Ovary (tissue), 9 donors: Measurements from ENCODE around the gene SPAG6. TPM values are rescaled to one million over a fixed set of nuclear protein-coding genes. Genes with fewer than 3 reads are reported as not detected.

Experiments used
- DNase-seq, 5 donors: peaks; one replicate each; pipeline ENCODE4 v3.0.0-alpha.2; 2019 to 2020
- H3K27ac ChIP-seq, 2 donors: fragments of 200-600 bp; one replicate each; pipeline versions ENCODE4 v1.5.1 to v1.8.0; 2019 to 2022
- H3K27me3 ChIP-seq: fragments of 200-600 bp; one replicate; pipeline ENCODE4 v1.8.0; 2022
- H3K36me3 ChIP-seq: fragments of 200-600 bp; sonication (generic); one replicate; pipeline ENCODE4 v1.5.1; 2019
- H3K4me1 ChIP-seq: one replicate; pipeline ENCODE4 v1.8.1; 2013; ENCODE audit warnings: mild to moderate bottlenecking, moderate library complexity; ENCODE audit not compliant: insufficient read depth
- H3K4me3 ChIP-seq: fragments of 200-600 bp; sonication (generic); one replicate; pipeline ENCODE4 v1.5.1; 2017
- H3K9me3 ChIP-seq, 2 donors: fragments of 200-600 bp in 1 of 2; sonication (generic) in 1 of 2; one replicate each; pipeline versions ENCODE4 v1.5.1 to v1.8.1; 2013 to 2019; ENCODE audit warnings: mild to moderate bottlenecking in 1 of 2, moderate library complexity in 1 of 2
- EP300 ChIP-seq: sonication (generic); formaldehyde crosslinking; IDR thresholded peaks from one replicate; pipeline ENCODE4 v1.6.1; 2017; ENCODE audit warnings: antibody characterized with exemption
- POLR2A ChIP-seq: fragments of 450-650 bp; IDR thresholded peaks from one replicate; pipeline ENCODE4 v1.6.1; 2017; ENCODE audit warnings: antibody characterized with exemption, mild to moderate bottlenecking, moderate library complexity
- WGBS, 3 donors: extraction: QIAGEN DNeasy Blood & Tissue Kit in 1 of 3; methylation state at CpG; one replicate each; pipeline versions ENCODE4 v1.1.5 to v1.1.7; 2013 to 2017; 5-methylcytosine and 5-hydroxymethylcytosine counted together
- intact Hi-C, 4 donors: fragments of 100-400 bp; cut with DNase I; formaldehyde crosslinking; loops; one replicate each; pipeline versions ENCODE4 v1.11.0 to v1.15.1; 2022 to 2023
- polyA plus RNA-seq, 2 donors: library from polyadenylated mRNA; stranded (reverse); fragments of 200-250 nt in 1 of 2; fragments of 350-450 nt in 1 of 2; fragmentation: Illumina TruSeq in 1 of 2; extraction: RNeasy Lipid Tissue Mini Kit (QIAGEN cat#74804) in 1 of 2; gene quantifications; one replicate each; pipeline ENCODE4 v1.2.3, GENCODE V29; 2013 to 2014
- total RNA-seq, 7 donors: library from RNA; depleted of rRNA in 2 of 7; stranded (reverse); fragments of >200 nt in 2 of 7; fragmentation: NEBNext Ultra II Directional in 3 of 7; extraction: Animal tissue kit (Norgen Biotek cat#: 25700) in 3 of 7; gene quantifications; one replicate each; pipeline versions ENCODE4 v1.1.0 to v1.2.4, GENCODE V29; 2016 to 2023
- TF ChIP-seq, protein P1 (sequence below), 3 donors: fragments of 450-650 bp in 2 of 3; fragments of 200-600 bp in 1 of 3; IDR thresholded peaks; one replicate each; pipeline versions ENCODE4 v1.5.1 to v1.8.0; 2016 to 2022; ENCODE audit warnings: antibody characterized with exemption in 3 of 3, mild to moderate bottlenecking in 1 of 3
- donor health status: DM: no; HTN: no; CAD: no; lungs with moderate emphysema.
- donor health status: DM: no; HTN: no; CAD: no.
- donor health status: Bipolar disorder and iron deficiency.
- donor health status: DM: yes; HTN: yes; CAD: no.
- donor health status: DM: no; HTN: no; CAD: no.
- donor health status: DM: yes; HTN: yes; CAD: no.

The SPAG6 gene
- total and polyA plus RNA-seq, 9 donors, result 0.04 to 22.1 (median 0.67) TPM; not detected in 2

DNA sequence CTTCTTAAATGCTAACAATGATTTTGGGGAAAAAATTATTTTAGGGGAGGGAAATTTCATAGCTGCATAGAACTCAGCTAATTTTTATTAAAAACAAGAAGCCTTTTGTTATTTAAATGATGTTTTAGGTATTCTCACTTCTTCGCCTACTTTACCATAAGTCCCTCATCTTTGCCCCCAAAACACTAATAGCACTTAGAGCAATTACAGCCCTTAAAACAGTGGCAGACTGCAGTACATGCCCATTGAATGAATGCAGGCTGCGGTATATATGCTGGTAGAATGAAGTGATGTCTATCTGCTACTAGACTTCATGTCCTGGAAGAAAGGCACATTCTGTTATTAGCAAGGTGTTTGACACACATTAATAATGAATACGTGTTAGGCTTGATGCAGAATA, 2.9 kb upstream of the SPAG6 start:
- H3K36me3 ChIP-seq, result no peaks in the 10 kb centered on the region
- peaks cover 1% of the 10 kb centered on the region for H3K4me1 ChIP-seq
- H3K27ac ChIP-seq, result no peak overlapping the region
- H3K27me3 ChIP-seq, result peaks cover 5% of the 10 kb centered on the region
- TF ChIP-seq, protein P1, sequence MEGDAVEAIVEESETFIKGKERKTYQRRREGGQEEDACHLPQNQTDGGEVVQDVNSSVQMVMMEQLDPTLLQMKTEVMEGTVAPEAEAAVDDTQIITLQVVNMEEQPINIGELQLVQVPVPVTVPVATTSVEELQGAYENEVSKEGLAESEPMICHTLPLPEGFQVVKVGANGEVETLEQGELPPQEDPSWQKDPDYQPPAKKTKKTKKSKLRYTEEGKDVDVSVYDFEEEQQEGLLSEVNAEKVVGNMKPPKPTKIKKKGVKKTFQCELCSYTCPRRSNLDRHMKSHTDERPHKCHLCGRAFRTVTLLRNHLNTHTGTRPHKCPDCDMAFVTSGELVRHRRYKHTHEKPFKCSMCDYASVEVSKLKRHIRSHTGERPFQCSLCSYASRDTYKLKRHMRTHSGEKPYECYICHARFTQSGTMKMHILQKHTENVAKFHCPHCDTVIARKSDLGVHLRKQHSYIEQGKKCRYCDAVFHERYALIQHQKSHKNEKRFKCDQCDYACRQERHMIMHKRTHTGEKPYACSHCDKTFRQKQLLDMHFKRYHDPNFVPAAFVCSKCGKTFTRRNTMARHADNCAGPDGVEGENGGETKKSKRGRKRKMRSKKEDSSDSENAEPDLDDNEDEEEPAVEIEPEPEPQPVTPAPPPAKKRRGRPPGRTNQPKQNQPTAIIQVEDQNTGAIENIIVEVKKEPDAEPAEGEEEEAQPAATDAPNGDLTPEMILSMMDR (IDR thresholded peaks at IDR 0.05), result no peak
- TF ChIP-seq EP300 (no peak), POLR2A (no peak)
- H3K9me3 ChIP-seq, result no peaks in the 10 kb centered on the region
- intact Hi-C loops, result loop anchor here in 2 of 4 donors (5.0 to 10.0 kb wide), 2 partner anchors 90 to 92 kb away; no protein-coding TSS in a partner anchor
- 36 to 49% (median 47%) methylated on average over 3 of the region's 3 CpGs for WGBS, 3 donors
- DNase-seq, result no peak
- H3K4me3 ChIP-seq, result no peak overlapping the region

DNA sequence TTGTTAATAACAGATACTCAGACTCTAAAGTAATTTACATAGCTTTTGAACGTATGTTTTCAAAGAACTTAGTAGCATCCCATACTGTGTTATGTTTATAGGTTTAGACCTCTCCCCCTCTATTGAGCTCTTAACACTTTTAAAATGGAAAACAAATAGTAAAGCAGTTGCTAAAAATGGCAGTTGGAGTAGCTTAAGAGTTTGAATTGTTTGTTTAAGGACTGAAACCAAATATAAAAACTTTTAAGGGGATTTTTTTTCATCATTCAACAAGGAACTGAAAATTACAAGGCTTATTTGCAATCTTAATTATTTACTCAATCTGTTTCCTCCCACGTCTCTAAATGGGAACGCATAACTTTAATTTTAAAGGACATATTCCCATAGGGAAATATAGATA, 1.6 kb upstream of the SPAG6 start:
- DNase-seq, result no peak
- Histone ChIP-seq H3K4me1 (peaks cover 1% of the 10 kb centered on the region), H3K4me3 (no peak overlapping the region), H3K27ac (no peak overlapping the region), H3K27me3 (no peaks in the 10 kb centered on the region), H3K36me3 (no peaks in the 10 kb centered on the region), H3K9me3 (no peaks in the 10 kb centered on the region)
- 12 to 17% (median 14%) methylated on average over 3 of the region's 3 CpGs for whole genome bisulfite sequencing, 3 donors
- intact Hi-C loops, result loop anchor here in 2 of 4 donors (5.0 to 10.0 kb wide), 2 partner anchors 91 kb away; no protein-coding TSS in a partner anchor
- TF ChIP-seq EP300 (no peak), POLR2A (no peak)
- TF ChIP-seq, protein P1 (IDR thresholded peaks at IDR 0.05), result no peak

DNA sequence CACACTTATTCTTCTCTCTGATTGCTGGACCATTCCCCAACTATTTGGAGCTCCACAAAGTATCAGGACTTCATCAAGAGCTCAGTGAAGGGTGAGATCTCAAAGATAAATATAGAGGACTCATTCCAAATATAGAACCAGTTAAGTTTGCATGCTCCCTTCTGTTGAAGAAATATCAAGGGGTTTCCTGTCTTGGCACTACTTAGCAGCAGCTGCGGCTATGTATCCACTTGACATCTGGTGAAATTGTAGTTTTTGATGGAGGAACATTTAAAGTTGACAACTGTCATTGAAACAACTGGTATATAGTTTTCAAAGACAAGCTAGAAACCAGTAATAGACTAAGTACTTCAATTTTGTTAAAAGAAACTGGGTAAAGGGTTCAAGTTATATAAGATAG, 1.0 kb upstream of the SPAG6 start:
- Histone ChIP-seq H3K27ac (no peak overlapping the region), H3K27me3 (no peaks in the 10 kb centered on the region), H3K4me1 (peaks cover 1% of the 10 kb centered on the region), H3K36me3 (no peaks in the 10 kb centered on the region), H3K4me3 (no peak overlapping the region), H3K9me3 (no peaks in the 10 kb centered on the region)
- no peak for DNase-seq
- 31 to 48% (median 40%) methylated on average over 1 of the region's 1 CpG for WGBS, 3 donors
- TF ChIP-seq EP300 (no peak), POLR2A (no peak)
- TF ChIP-seq, protein P1 (IDR thresholded peaks at IDR 0.05), result no peak
- intact Hi-C loops, result loop anchor here in 2 of 4 donors (5.0 to 10.0 kb wide), 2 partner anchors 91 to 92 kb away; no protein-coding TSS in a partner anchor

DNA sequence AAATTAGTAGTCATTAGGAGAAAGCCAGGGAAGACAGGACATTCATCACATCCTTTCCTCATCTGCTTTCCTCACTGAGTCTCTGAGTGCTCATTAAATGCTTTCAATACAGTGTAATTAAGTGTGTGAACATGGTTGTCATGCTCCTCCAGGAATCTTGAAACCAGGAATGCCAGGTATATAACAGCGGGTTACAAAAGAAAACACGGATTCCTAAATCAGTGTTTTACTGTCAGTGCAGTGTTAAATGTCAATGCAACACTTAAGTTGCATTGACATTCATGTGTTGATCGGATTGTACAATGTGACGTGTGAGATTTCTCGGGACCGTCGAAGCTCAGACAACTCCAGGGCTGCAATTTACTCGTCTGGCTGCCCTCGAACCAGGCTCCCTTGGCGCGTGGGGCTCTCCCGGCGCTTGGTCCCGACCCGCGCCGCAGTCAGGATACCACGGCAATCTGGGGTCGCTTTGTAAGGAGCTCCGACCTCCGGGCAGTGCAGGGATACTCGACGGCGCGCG, 455 bp upstream of the SPAG6 start:
- Histone ChIP-seq H3K27ac (no peak overlapping the region), H3K27me3 (no peaks in the 10 kb centered on the region), H3K9me3 (no peaks in the 10 kb centered on the region), H3K4me3 (no peak overlapping the region), H3K4me1 (peaks cover 1% of the 10 kb centered on the region), H3K36me3 (no peaks in the 10 kb centered on the region)
- intact Hi-C loops, result loop anchor here in 2 of 4 donors (5.0 to 10.0 kb wide), 2 partner anchors 90 to 93 kb away; no protein-coding TSS in a partner anchor
- DNase-seq, result no peak
- TF ChIP-seq POLR2A (no peak), EP300 (no peak)
- TF ChIP-seq, protein P1 (IDR thresholded peaks at IDR 0.05), result no peak
- 8 to 11% (median 10%) methylated on average over 23 to 26 of the region's 26 CpGs for WGBS, 3 donors
